Rectal smooth muscle tissue (tissue), 1 donor: ENCODE measurements around the gene PLCB4.

Experiments used
- H3K27ac ChIP-seq: one replicate; pipeline ENCODE4 v1.7.0; 2013; ENCODE audit warnings: low read depth, low read length, inconsistent platforms
- H3K27me3 ChIP-seq: one replicate; pipeline ENCODE4 v1.7.0; 2013; ENCODE audit warnings: low read length; ENCODE audit not compliant: control insufficient read depth, insufficient read depth
- H3K36me3 ChIP-seq: one replicate; pipeline ENCODE4 v1.7.0; 2013; ENCODE audit warnings: low read length; ENCODE audit not compliant: control insufficient read depth, insufficient read depth
- H3K4me1 ChIP-seq: one replicate; pipeline ENCODE4 v1.7.0; 2013; ENCODE audit warnings: low read length; ENCODE audit not compliant: control insufficient read depth, insufficient read depth
- H3K4me3 ChIP-seq: one replicate; pipeline ENCODE4 v1.7.0; 2013; ENCODE audit warnings: low read length
- H3K9ac ChIP-seq: one replicate; pipeline ENCODE4 v1.7.0; 2013; ENCODE audit warnings: low read length

The PLCB4 gene

GRCh38 chr20:9068841-9069663, at the start of gene PLCB4:
PLCB4 (plus strand) TSS chr20:9069087; CDS start chr20:9307815, 238,728 bp downstream.
- no peak within 1 kb of the TSS for H3K9ac ChIP-seq

GRCh38 chr20:9019833-9020232, 49.1 kb upstream of the PLCB4 start:
- Histone ChIP-seq H3K27ac (no peak overlapping the region), H3K27me3 (no peaks in the 10 kb centered on the region), H3K36me3 (no peaks in the 10 kb centered on the region), H3K4me1 (no peaks in the 10 kb centered on the region), H3K4me3 (no peak overlapping the region), H3K9ac (no peak overlapping the region)

More at GRCh38 chr20:9068841-9069663, at the start of gene PLCB4:
- no peaks in the 10 kb centered on the region for H3K4me1 ChIP-seq
- H3K27ac ChIP-seq: peak within 1 kb of the TSS; percentile 44
- H3K4me3 ChIP-seq: peak within 1 kb of the TSS; percentile 85
- no peaks in the 10 kb centered on the region for H3K27me3 ChIP-seq
- H3K36me3 ChIP-seq: no peaks in the 10 kb centered on the region

- H3K27me3 ChIP-seq: no peaks in the 10 kb centered on the region
- H3K9ac ChIP-seq: no peak overlapping the region
- H3K4me3 ChIP-seq: no peak overlapping the region
- no peak overlapping the region for H3K27ac ChIP-seq
- H3K36me3 ChIP-seq: no peaks in the 10 kb centered on the region
- H3K4me1 ChIP-seq: no peaks in the 10 kb centered on the region
Observed at GRCh38 chr20:9021216-9021615, 47.7 kb upstream of the PLCB4 start.

GRCh38 chr20:9021699-9022098, 47.2 kb upstream of the PLCB4 start:
- Histone ChIP-seq H3K4me1 (no peaks in the 10 kb centered on the region), H3K9ac (no peak overlapping the region), H3K36me3 (no peaks in the 10 kb centered on the region), H3K27ac (no peak overlapping the region), H3K4me3 (no peak overlapping the region), H3K27me3 (no peaks in the 10 kb centered on the region)

- no peak overlapping the region for H3K27ac ChIP-seq
- no peaks in the 10 kb centered on the region for H3K27me3 ChIP-seq
Observed at GRCh38 chr20:9022376-9022775, 46.5 kb upstream of the PLCB4 start.

GRCh38 chr20:9024606-9025005, 44.3 kb upstream of the PLCB4 start:
- H3K4me1 ChIP-seq: no peaks in the 10 kb centered on the region
- H3K9ac ChIP-seq: no peak overlapping the region
- no peak overlapping the region for H3K27ac ChIP-seq
- H3K4me3 ChIP-seq: no peak overlapping the region
- no peaks in the 10 kb centered on the region for H3K36me3 ChIP-seq
- no peaks in the 10 kb centered on the region for H3K27me3 ChIP-seq

More at GRCh38 chr20:9022376-9022775, 46.5 kb upstream of the PLCB4 start:
- Histone ChIP-seq H3K36me3 (no peaks in the 10 kb centered on the region), H3K4me1 (no peaks in the 10 kb centered on the region), H3K4me3 (no peak overlapping the region), H3K9ac (no peak overlapping the region)

- H3K36me3 ChIP-seq: no peaks in the 10 kb centered on the region
- no peak overlapping the region for H3K4me3 ChIP-seq
- H3K27ac ChIP-seq: no peak overlapping the region
- no peaks in the 10 kb centered on the region for H3K27me3 ChIP-seq
- no peaks in the 10 kb centered on the region for H3K4me1 ChIP-seq
- no peak overlapping the region for H3K9ac ChIP-seq
Observed at GRCh38 chr20:9025011-9025410, 43.9 kb upstream of the PLCB4 start.

- Histone ChIP-seq H3K36me3 (no peaks in the 10 kb centered on the region), H3K9ac (no peak overlapping the region), H3K4me1 (no peaks in the 10 kb centered on the region), H3K27ac (no peak overlapping the region), H3K27me3 (no peaks in the 10 kb centered on the region), H3K4me3 (no peak overlapping the region)
Observed at GRCh38 chr20:9025643-9026042, 43.2 kb upstream of the PLCB4 start.

- no peak overlapping the region for H3K27ac ChIP-seq
- no peaks in the 10 kb centered on the region for H3K36me3 ChIP-seq
- no peak overlapping the region for H3K4me3 ChIP-seq
- no peaks in the 10 kb centered on the region for H3K27me3 ChIP-seq
- H3K4me1 ChIP-seq: no peaks in the 10 kb centered on the region
- no peak overlapping the region for H3K9ac ChIP-seq
Observed at GRCh38 chr20:9027626-9028025, 41.3 kb upstream of the PLCB4 start.

GRCh38 chr20:9028419-9028818, 40.5 kb upstream of the PLCB4 start:
- Histone ChIP-seq H3K4me1 (no peaks in the 10 kb centered on the region), H3K36me3 (no peaks in the 10 kb centered on the region), H3K9ac (no peak overlapping the region), H3K27ac (no peak overlapping the region), H3K4me3 (no peak overlapping the region), H3K27me3 (no peaks in the 10 kb centered on the region)

- Histone ChIP-seq H3K4me1 (no peaks in the 10 kb centered on the region), H3K27me3 (no peaks in the 10 kb centered on the region), H3K36me3 (no peaks in the 10 kb centered on the region), H3K27ac (no peak overlapping the region), H3K9ac (no peak overlapping the region), H3K4me3 (no peak overlapping the region)
Observed at GRCh38 chr20:9031991-9032390, 36.9 kb upstream of the PLCB4 start.

GRCh38 chr20:9032758-9033157, 36.1 kb upstream of the PLCB4 start:
- Histone ChIP-seq H3K27ac (no peak overlapping the region), H3K9ac (no peak overlapping the region), H3K4me3 (no peak overlapping the region), H3K4me1 (no peaks in the 10 kb centered on the region), H3K36me3 (no peaks in the 10 kb centered on the region), H3K27me3 (no peaks in the 10 kb centered on the region)

GRCh38 chr20:9035126-9035525, 33.8 kb upstream of the PLCB4 start:
- Histone ChIP-seq H3K4me3 (no peak overlapping the region), H3K4me1 (no peaks in the 10 kb centered on the region), H3K36me3 (no peaks in the 10 kb centered on the region), H3K27me3 (no peaks in the 10 kb centered on the region), H3K9ac (no peak overlapping the region), H3K27ac (no peak overlapping the region)
